Choroid plexus epithelial cell (primary cell): ENCODE data around the gene DNAJC13.
A peak's percentile ranks its signal among the peaks of the same experiment; 100 is the strongest.

Source experiments
- DNase-seq: peaks from one replicate; pipeline ENCODE4 v3.0.0-alpha.2; 2010; ENCODE audit warnings: low read depth
- H3K4me3 ChIP-seq: 2 replicates; pipeline ENCODE4 v1.5.1; 2011; ENCODE audit warnings: low read depth, mild to moderate bottlenecking, control low read depth, low read length, moderate library complexity
- TF ChIP-seq, protein P1 (sequence below): conservative IDR thresholded peaks from 2 replicates; pipeline ENCODE4 v1.5.1; 2011; ENCODE audit warnings: low read depth, mild to moderate bottlenecking, control low read depth, inconsistent platforms, low read length, moderate library complexity

DNAJC13 gene

DNA sequence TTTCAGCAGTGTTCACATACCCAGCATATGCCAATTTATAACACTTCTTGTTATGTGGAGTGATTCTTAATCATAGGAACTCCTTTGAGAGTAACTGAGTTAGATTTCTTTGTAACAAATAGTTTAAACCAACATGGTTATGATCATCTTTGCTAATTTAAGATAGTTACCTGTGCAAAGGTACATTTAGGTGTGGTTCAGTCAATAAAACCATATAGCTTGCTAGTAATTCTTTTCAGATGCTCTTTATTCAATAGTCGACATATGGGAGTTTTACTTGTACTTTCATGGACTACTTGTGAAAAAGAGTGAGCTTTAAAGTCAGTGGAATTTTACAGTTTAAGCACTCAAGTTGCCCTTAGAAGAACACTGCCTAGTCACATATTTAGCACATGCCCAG, 5.2 kb downstream of the DNAJC13 start:
- TF ChIP-seq, protein P1, sequence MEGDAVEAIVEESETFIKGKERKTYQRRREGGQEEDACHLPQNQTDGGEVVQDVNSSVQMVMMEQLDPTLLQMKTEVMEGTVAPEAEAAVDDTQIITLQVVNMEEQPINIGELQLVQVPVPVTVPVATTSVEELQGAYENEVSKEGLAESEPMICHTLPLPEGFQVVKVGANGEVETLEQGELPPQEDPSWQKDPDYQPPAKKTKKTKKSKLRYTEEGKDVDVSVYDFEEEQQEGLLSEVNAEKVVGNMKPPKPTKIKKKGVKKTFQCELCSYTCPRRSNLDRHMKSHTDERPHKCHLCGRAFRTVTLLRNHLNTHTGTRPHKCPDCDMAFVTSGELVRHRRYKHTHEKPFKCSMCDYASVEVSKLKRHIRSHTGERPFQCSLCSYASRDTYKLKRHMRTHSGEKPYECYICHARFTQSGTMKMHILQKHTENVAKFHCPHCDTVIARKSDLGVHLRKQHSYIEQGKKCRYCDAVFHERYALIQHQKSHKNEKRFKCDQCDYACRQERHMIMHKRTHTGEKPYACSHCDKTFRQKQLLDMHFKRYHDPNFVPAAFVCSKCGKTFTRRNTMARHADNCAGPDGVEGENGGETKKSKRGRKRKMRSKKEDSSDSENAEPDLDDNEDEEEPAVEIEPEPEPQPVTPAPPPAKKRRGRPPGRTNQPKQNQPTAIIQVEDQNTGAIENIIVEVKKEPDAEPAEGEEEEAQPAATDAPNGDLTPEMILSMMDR = no peak
- H3K4me3 ChIP-seq = no peak overlapping the region
- no peak for DNase-seq

GRCh38 chr3:132432639-132433038, 15.3 kb downstream of the DNAJC13 start:
- TF ChIP-seq, protein P1 = no peak

DNA sequence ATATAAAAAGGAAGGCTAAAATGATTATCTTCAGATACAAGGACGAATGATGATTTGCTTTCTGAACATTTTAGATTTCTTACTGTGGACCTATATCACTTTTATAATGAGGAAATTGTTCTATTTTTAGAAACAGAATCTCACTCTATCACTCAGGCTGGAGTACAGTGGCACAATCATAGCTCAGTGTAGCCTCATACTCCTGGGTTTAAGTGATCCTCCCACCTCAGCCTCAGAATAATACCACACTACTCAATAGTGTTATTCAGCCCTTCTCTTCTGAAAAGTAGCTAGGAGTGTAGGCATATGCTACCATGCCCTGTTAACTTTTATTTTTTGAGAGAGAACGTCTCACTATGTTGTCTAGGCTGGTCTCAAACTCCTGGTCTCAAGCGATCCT, 15.8 kb downstream of the DNAJC13 start:
- no peak overlapping the region for H3K4me3 ChIP-seq
- DNase-seq = peak; percentile 35
- TF ChIP-seq, protein P1 = no peak

More at GRCh38 chr3:132432639-132433038, 15.3 kb downstream of the DNAJC13 start:
- no peak overlapping the region for H3K4me3 ChIP-seq
- peak; percentile 91 for DNase-seq

GRCh38 chr3:132435224-132435910, 18.1 kb downstream of the DNAJC13 start:
- TF ChIP-seq, protein P1 = no peak
- DNase-seq = no peak
- H3K4me3 ChIP-seq = no peak overlapping the region

- peak; percentile 60 for DNase-seq
- H3K4me3 ChIP-seq = no peak overlapping the region
- TF ChIP-seq, protein P1 = no peak
Observed at GRCh38 chr3:132435911-132436425, 18.7 kb downstream of the DNAJC13 start.

- no peak overlapping the region for H3K4me3 ChIP-seq
- TF ChIP-seq, protein P1 = no peak
- no peak for DNase-seq
Observed at GRCh38 chr3:132443421-132443820, 26.1 kb downstream of the DNAJC13 start.

DNA sequence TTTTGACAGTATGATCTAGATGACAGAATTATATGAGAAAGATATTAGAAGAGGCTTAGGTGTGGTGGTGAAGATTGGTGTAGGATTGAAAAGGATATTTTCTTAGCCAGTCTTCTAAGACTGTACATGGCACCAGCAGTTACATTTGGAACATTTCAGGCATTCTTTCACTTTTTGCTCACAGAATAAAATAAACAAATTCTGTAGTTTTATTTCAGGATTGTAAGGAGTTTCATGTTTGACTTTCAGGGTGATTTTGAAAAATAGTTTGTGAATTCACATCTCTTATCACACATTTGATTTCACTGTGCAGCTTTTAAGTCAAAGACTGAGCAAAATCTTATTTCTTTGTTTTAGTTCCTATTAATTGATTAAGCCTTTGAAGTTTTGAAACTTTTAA, 27.1 kb downstream of the DNAJC13 start:
- no peak overlapping the region for H3K4me3 ChIP-seq
- TF ChIP-seq, protein P1 = no peak
- DNase-seq = peak; percentile 64
